ENCODE data around the gene SLC25A22.

- no peak for TF ChIP-seq CTCF (IDR thresholded peaks at IDR 0.05; ENCODE audit: low read depth, low read length)
- TF ChIP-seq EZH2phosphoT487 (IDR thresholded peaks at IDR 0.05; ENCODE audit: low read depth) = no peak
Measured at GRCh38 chr11:847876-848275, 49.8 kb upstream of the SLC25A22 start.

All from OCI-LY3 (cell line).